ENCODE measurements around the gene CD151.

Gene CD151

GRCh38 chr11:862696-863022, 29.9 kb downstream of the CD151 start:
- no peak overlapping the region for H3K4me3 ChIP-seq (ENCODE audit: low read depth, low read length)
- TF ChIP-seq CTCF (IDR thresholded peaks at IDR 0.05; ENCODE audit: borderline replicate concordance, insufficient read depth, low read depth, low read length) = no peak

DNA sequence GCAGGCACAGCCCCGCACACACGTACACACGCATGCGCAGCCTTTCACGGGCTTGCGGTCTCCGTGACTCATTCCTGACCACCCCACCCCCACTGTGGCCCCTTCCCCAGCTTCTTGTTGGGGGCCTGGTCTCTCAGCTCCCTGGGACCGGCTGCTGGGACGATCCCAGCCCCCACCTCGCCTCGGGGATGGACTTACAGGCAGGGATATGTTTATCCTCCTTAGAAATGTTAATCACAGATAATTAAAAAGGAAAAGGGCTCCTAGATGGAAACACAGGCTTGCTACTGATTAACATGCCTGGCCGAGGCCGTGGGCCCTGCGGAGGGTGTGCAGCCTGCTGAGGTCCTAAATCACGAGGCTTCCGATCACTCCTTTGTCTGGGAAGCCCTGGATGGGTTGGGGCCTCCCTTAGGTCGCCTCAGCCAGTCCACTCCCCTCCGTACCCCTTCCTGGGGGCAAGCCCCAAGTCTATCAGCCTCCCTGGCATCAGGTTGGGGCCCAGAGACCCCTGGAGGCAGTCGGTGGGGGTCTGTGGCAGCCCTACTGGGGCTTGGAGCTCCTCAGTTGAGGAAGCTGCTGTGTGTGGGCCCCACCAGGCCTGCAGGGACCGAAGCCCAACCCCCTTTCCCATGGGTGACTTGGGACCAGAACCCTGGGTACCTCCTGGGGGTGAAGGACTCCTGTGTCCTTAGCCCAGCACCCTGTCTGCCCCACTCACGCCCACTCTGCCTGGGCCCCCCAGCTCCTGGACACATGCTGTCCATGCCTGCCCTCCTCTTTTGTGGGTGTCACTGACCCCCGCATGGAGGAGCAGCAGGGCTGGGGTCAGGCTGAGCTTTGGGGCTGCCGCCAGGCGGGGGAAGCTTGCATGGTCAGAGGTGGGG, 30.5 kb downstream of the CD151 start:
- H3K4me3 ChIP-seq (ENCODE audit: low read depth, low read length) = no peak overlapping the region
- TF ChIP-seq CTCF (IDR thresholded peaks at IDR 0.05; ENCODE audit: borderline replicate concordance, insufficient read depth, low read depth, low read length) = no peak

DNA sequence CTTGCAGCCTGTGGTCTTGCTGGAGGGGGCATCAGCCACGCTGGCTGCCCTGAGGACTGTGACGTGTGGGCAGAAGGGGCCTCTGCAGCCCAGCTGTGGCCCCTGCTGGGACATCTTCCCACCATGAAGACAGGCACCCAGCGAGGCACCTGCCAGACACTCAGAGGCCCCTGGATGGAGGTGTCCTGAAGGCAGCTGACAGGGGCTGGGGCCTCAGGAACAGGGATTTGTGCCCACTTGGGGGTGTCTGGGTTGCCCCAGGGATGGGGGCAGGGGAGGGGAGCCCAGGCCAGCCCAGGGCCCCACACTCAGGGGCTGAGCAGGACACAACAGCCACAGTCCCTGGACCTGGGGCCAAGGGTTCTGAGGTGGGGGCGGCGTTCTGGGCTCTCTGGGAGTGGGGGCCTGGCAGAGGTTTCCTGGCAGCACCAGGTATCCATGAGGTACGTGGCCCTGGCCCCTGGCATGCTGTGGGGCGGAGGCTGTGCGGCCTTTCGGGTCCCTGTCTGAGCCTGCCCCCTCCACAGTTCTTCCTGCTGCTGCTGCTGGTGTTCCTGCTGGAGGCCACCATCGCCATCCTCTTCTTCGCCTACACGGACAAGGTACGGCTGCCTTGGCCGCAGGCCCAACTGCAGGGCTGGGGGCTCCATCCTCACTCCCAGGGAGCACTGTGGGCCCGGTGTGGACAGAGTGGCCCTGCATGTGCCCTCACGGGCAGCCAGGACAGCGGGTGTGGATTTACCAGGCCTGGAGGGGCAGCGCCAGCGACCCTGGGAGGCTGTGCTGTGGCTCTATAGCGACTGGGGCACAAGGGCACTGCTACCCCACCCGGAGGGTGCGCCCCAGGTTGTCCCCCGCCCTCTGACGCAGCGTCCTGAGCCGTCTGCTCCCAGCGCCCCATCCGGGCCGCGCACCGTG, 31.4 kb downstream of the CD151 start:
- no peak for TF ChIP-seq CTCF (IDR thresholded peaks at IDR 0.05; ENCODE audit: borderline replicate concordance, insufficient read depth, low read depth, low read length)
- no peak overlapping the region for H3K4me3 ChIP-seq (ENCODE audit: low read depth, low read length)

- TF ChIP-seq CTCF (IDR thresholded peaks at IDR 0.05; ENCODE audit: borderline replicate concordance, insufficient read depth, low read depth, low read length) = no peak
- H3K4me3 ChIP-seq (ENCODE audit: low read depth, low read length) = no peak overlapping the region
Measured at GRCh38 chr11:864898-865297, 32.1 kb downstream of the CD151 start.

GRCh38 chr11:865462-866430, 33.0 kb downstream of the CD151 start:
- no peak overlapping the region for H3K4me3 ChIP-seq (ENCODE audit: low read depth, low read length)
- TF ChIP-seq CTCF (IDR thresholded peaks at IDR 0.05; ENCODE audit: borderline replicate concordance, insufficient read depth, low read depth, low read length) = no peak

DNA sequence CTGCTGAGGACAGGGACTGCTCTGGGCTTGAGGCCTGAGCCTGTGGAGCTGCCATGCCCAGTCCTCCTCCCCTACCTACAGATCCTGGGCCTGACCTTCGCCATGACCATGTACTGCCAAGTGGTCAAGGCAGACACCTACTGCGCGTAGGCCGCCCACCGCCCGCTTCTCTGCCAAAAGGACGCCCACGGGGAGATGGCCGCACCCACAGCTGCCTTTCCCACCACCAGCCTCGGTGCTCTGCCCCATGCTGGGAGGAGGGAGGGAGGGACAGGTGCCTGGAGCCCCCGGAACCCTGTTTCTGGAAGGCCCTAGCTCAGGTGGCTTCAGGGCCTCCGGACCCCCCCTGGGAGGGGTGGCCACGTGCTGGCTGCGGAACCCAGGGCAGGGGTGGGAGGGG, 33.7 kb downstream of the CD151 start:
- no peak for TF ChIP-seq CTCF (IDR thresholded peaks at IDR 0.05; ENCODE audit: borderline replicate concordance, insufficient read depth, low read depth, low read length)

More for the DNA sequence above, 33.7 kb downstream of the CD151 start:
- H3K4me3 ChIP-seq (ENCODE audit: low read depth, low read length) = no peak overlapping the region

All from GM12875 (cell line).